ENCODE data around the gene MRPS6.

The MRPS6 gene

GRCh38 chr21:34133802-34134201, 60.4 kb downstream of the MRPS6 start:
- TF ChIP-seq CTCF (IDR thresholded peaks at IDR 0.05), result no peak

GRCh38 chr21:34135330-34135729, 62.0 kb downstream of the MRPS6 start:
- no peak for TF ChIP-seq CTCF (IDR thresholded peaks at IDR 0.05)

- no peak for TF ChIP-seq CTCF (IDR thresholded peaks at IDR 0.05)
These were observed 68.0 kb downstream of the MRPS6 start for GRCh38 chr21:34141373-34141772.

- no peak for TF ChIP-seq CTCF (IDR thresholded peaks at IDR 0.05)
These were observed 70.4 kb downstream of the MRPS6 start for GRCh38 chr21:34143685-34144182.

GRCh38 chr21:34144224-34144623, 70.8 kb downstream of the MRPS6 start:
- no peak for TF ChIP-seq CTCF (IDR thresholded peaks at IDR 0.05)

- no peak for TF ChIP-seq CTCF (IDR thresholded peaks at IDR 0.05)
These were observed 74.5 kb downstream of the MRPS6 start for GRCh38 chr21:34147792-34148418.

- TF ChIP-seq CTCF (IDR thresholded peaks at IDR 0.05), result no peak
These were observed 75.0 kb downstream of the MRPS6 start for GRCh38 chr21:34148419-34148804.
